A549 (cell line): ENCODE data around the gene HSP90B1.

Experiments used
- CEBPB ChIP-seq, 2 experiments: fragments of >200 bp in 1 of 2; sonication (Bioruptor Twin) in 1 of 2; formaldehyde crosslinking in 1 of 2; IDR thresholded peaks; 2 replicates each; pipeline ENCODE4 v1.6.1; 2012 to 2016
- CTCF ChIP-seq: fragments of >200 bp; sonication (Bioruptor Twin); formaldehyde crosslinking; IDR thresholded peaks from 3 replicates; pipeline ENCODE4 v1.5.1; 2016
- FOSL2 ChIP-seq, 2 experiments: fragments of 450-650 bp in 1 of 2; fragments of >200 bp in 1 of 2; sonication (Bioruptor Twin) in 1 of 2; formaldehyde crosslinking; IDR thresholded peaks; 2 replicates each; pipeline versions ENCODE4 v1.5.0 to v1.6.1; 2016 to 2020; ENCODE audit warnings: mild to moderate bottlenecking in 1 of 2, moderate library complexity in 1 of 2
- GATA3 ChIP-seq: IDR thresholded peaks from 2 replicates; pipeline ENCODE4 v1.6.1; 2012; ENCODE audit warnings: borderline replicate concordance
- HDAC2 ChIP-seq: fragments of 200-600 bp; sonication (generic); IDR thresholded peaks from 2 replicates; pipeline ENCODE4 v1.6.1; 2016
- MAX ChIP-seq: IDR thresholded peaks from 2 replicates; pipeline ENCODE4 v1.6.1; 2012
- POLR2A ChIP-seq: IDR thresholded peaks from 2 replicates; pipeline ENCODE4 v1.6.1; 2012; ENCODE audit warnings: mild to moderate bottlenecking, low read length
- TFCP2L1 ChIP-seq: fragments of 250-450 bp; sonication (Bioruptor Pico); IDR thresholded peaks from 2 replicates; pipeline ENCODE4 v1.5.0; 2021; ENCODE audit warnings: mild to moderate bottlenecking
- ZSCAN20 ChIP-seq: fragments of 250-450 bp; sonication (Bioruptor Pico); IDR thresholded peaks from 2 replicates; pipeline ENCODE4 v1.8.0; 2022; ENCODE audit warnings: mild to moderate bottlenecking, moderate library complexity

DNA sequence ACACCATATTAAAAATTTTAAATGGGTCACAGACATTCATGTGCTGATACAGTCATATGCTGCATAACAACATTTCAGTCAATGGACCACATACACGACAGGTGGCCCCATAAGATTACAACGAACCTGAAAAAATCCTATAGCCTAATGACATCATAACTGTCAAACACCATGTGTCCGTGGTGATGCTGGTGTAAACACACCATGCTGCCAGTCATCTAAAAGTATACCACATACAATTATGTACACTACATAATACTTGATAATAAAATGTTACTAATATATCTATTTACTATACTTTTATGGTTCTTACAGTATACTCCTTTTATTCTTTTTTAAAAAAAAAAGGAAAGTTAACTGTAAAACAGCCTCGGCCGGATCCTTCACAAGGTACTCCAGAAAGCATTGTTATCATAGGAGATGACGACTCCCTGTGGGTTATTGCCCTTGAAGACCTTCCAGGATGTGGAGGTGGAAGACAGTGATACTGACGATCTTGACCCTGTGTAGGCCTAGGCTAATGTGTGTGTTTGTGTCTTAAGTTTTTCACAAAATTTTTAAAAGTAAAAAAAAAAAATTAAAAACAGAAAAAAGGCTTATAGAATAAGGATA is 30.5 kb downstream of the HSP90B1 start:
- no peak for TF ChIP-seq CTCF
- TF ChIP-seq CEBPB (IDR thresholded peaks at IDR 0.05): no peak
- TF ChIP-seq POLR2A: no peak
- no peak for TF ChIP-seq GATA3
- no peak for TF ChIP-seq ZSCAN20 (CRISPR knock-in tag)
- no peak for TF ChIP-seq FOSL2 (IDR thresholded peaks at IDR 0.05)
- TF ChIP-seq FOSL2 (CRISPR knock-in tag; IDR thresholded peaks at IDR 0.05): no peak
- TF ChIP-seq HDAC2: no peak
- TF ChIP-seq TFCP2L1 (CRISPR knock-in tag): no peak
- TF ChIP-seq MAX: no peak
